GM18502 (cell line): ENCODE measurements around the gene ZNF791.
"Not testable (repeated sequence)": the region's sequence is repeated elsewhere in the genome, so short reads cannot be mapped to it uniquely, and the experiment has no call there.

ENCODE experiments used
- ATAC-seq: cut with Tn5 transposase; IDR thresholded peaks from one replicate; pipeline ENCODE4 v1.9.1; 2021; ENCODE audit warnings: mild to moderate bottlenecking; ENCODE audit not compliant: unreplicated experiment, poor library complexity

The ZNF791 gene

GRCh38 chr19:12610540-12611360 is at the start of gene ZNF791, which contains the start of gene ZNF490:
Gene ZNF791, plus strand, starts transcription at chr19:12610920. Its CDS starts 160 bp downstream, at chr19:12611080.
Gene ZNF490, minus strand, starts transcription at chr19:12610813. Its CDS starts 133 bp downstream, at chr19:12610680.
- ATAC-seq, result peak; percentile 72

- ATAC-seq, result no peak
Measured at GRCh38 chr19:12564016-12564664, 46.6 kb upstream of the ZNF791 start.

GRCh38 chr19:12566380-12566779 is 44.3 kb upstream of the ZNF791 start:
- ATAC-seq, result not testable (repeated sequence)

GRCh38 chr19:12567951-12568350 is 42.8 kb upstream of the ZNF791 start:
- no peak for ATAC-seq

GRCh38 chr19:12574036-12574435 is 36.7 kb upstream of the ZNF791 start:
- ATAC-seq, result no peak

- no peak for ATAC-seq
Measured at GRCh38 chr19:12578641-12579040, 32.1 kb upstream of the ZNF791 start.

GRCh38 chr19:12580180-12580694 is 30.5 kb upstream of the ZNF791 start:
- ATAC-seq, result no peak

GRCh38 chr19:12581100-12581499 is 29.6 kb upstream of the ZNF791 start:
- no peak for ATAC-seq

GRCh38 chr19:12596485-12596884 is 14.2 kb upstream of the ZNF791 start:
- ATAC-seq, result no peak

- no peak for ATAC-seq
Measured at GRCh38 chr19:12596927-12597548, 13.7 kb upstream of the ZNF791 start.

- no peak for ATAC-seq
Measured at GRCh38 chr19:12597594-12597993, 13.1 kb upstream of the ZNF791 start.

GRCh38 chr19:12603714-12604113 is 7.0 kb upstream of the ZNF791 start:
- no peak for ATAC-seq

- no peak for ATAC-seq
Measured at GRCh38 chr19:12606796-12607195, 3.9 kb upstream of the ZNF791 start.

- ATAC-seq, result no peak
Measured at GRCh38 chr19:12607631-12608030, 3.1 kb upstream of the ZNF791 start.

- ATAC-seq, result no peak
Measured at GRCh38 chr19:12611361-12611699, 610 bp downstream of the ZNF791 start.

- ATAC-seq, result no peak
Measured at GRCh38 chr19:12617646-12618045, 6.9 kb downstream of the ZNF791 start.

GRCh38 chr19:12621253-12622024 is 10.7 kb downstream of the ZNF791 start:
- not testable (repeated sequence) for ATAC-seq

- no peak for ATAC-seq
Measured at GRCh38 chr19:12623361-12624031, 12.8 kb downstream of the ZNF791 start.

GRCh38 chr19:12626958-12627357 is 16.2 kb downstream of the ZNF791 start:
- no peak for ATAC-seq
